Epithelial cell of proximal tubule (primary cell): ENCODE results near the gene FSTL4. TPM values are rescaled to one million over a fixed set of nuclear protein-coding genes. Genes with fewer than 3 reads are reported as not detected.

Source experiments
- DNase-seq: peaks from one replicate; pipeline ENCODE4 v3.0.0-alpha.2; 2011; ENCODE audit warnings: low read depth
- H3K4me3 ChIP-seq: 2 replicates; pipeline ENCODE4 v1.5.1; 2011; ENCODE audit warnings: low read depth, mild to moderate bottlenecking, low read length
- CTCF ChIP-seq: conservative IDR thresholded peaks from 2 replicates; pipeline ENCODE4 v1.5.1; 2012; ENCODE audit warnings: low read depth, mild to moderate bottlenecking, low read length
- total RNA-seq: library from RNA; depleted of rRNA; stranded (reverse); fragments of >200 nt; gene quantifications from 2 replicates; pipeline ENCODE4 v1.2.3, GENCODE V29; 2015

FSTL4 gene
- total RNA-seq, 1 donor from 2014 or later = not detected

GRCh38 chr5:133321833-133322420 is 290.4 kb downstream of the FSTL4 start:
- no peak for DNase-seq
- no peak for TF ChIP-seq CTCF

GRCh38 chr5:133321286-133321832 is 291.0 kb downstream of the FSTL4 start:
- H3K4me3 ChIP-seq = no peak overlapping the region
- TF ChIP-seq CTCF = no peak
- DNase-seq = no peak

More at GRCh38 chr5:133321833-133322420, 290.4 kb downstream of the FSTL4 start:
- no peak overlapping the region for H3K4me3 ChIP-seq

- no peak overlapping the region for H3K4me3 ChIP-seq
- TF ChIP-seq CTCF = peak; percentile 43
- DNase-seq = no peak
Observed at GRCh38 chr5:133319905-133320520, 292.3 kb downstream of the FSTL4 start.

GRCh38 chr5:133319244-133319643 is 293.1 kb downstream of the FSTL4 start:
- TF ChIP-seq CTCF = no peak
- no peak overlapping the region for H3K4me3 ChIP-seq
- DNase-seq = no peak

GRCh38 chr5:133317558-133317957 is 294.8 kb downstream of the FSTL4 start:
- no peak for TF ChIP-seq CTCF
- no peak overlapping the region for H3K4me3 ChIP-seq
- no peak for DNase-seq

- no peak for DNase-seq
- no peak overlapping the region for H3K4me3 ChIP-seq
- peak; percentile 26 for TF ChIP-seq CTCF
Observed at GRCh38 chr5:133316346-133317343, 295.7 kb downstream of the FSTL4 start.
